ENCODE data around the gene NAA15.
"Not testable (repeated sequence)": the region's sequence is repeated elsewhere in the genome, so short reads cannot be mapped to it uniquely, and the experiment has no call there.

The NAA15 gene

GRCh38 chr4:139297001-139297410 is 4.3 kb upstream of the NAA15 start:
- DNase-seq (ENCODE audit: low read depth in 2 of 2), result no peak

- no peak for DNase-seq (ENCODE audit: low read depth in 2 of 2)
Measured at GRCh38 chr4:139299536-139299935, 1.8 kb upstream of the NAA15 start.

- no peak for DNase-seq (ENCODE audit: low read depth in 2 of 2)
Measured at GRCh38 chr4:139300431-139301112, 733 bp upstream of the NAA15 start.

GRCh38 chr4:139301821-139302611 is 711 bp downstream of the NAA15 start, which contains the start of gene NDUFC1:
Gene NDUFC1 (minus strand): TSS chr4:139302477. CDS start chr4:139295798, 6,679 bp downstream.
- peak; percentile 36 to 45 for DNase-seq (ENCODE audit: low read depth in 2 of 2)

- DNase-seq (ENCODE audit: low read depth in 2 of 2), result no peak
Measured at GRCh38 chr4:139304920-139305319, 3.6 kb downstream of the NAA15 start.

- no peak for DNase-seq (ENCODE audit: low read depth in 2 of 2)
Measured at GRCh38 chr4:139311909-139312308, 10.6 kb downstream of the NAA15 start.

- DNase-seq (ENCODE audit: low read depth in 2 of 2), result no peak
Measured at GRCh38 chr4:139312552-139313332, 11.4 kb downstream of the NAA15 start.

GRCh38 chr4:139313414-139313813 is 12.1 kb downstream of the NAA15 start:
- DNase-seq (ENCODE audit: low read depth in 2 of 2), result not testable (repeated sequence)

GRCh38 chr4:139314047-139314800 is 12.9 kb downstream of the NAA15 start:
- DNase-seq (ENCODE audit: low read depth in 2 of 2), result no peak

GRCh38 chr4:139315221-139315675 is 13.9 kb downstream of the NAA15 start:
- DNase-seq (ENCODE audit: low read depth in 2 of 2), result no peak

- no peak for DNase-seq (ENCODE audit: low read depth in 2 of 2)
Measured at GRCh38 chr4:139316733-139317132, 15.4 kb downstream of the NAA15 start.

GRCh38 chr4:139317635-139318034 is 16.3 kb downstream of the NAA15 start:
- DNase-seq (ENCODE audit: low read depth in 2 of 2), result no peak

GRCh38 chr4:139319571-139319970 is 18.3 kb downstream of the NAA15 start:
- no peak for DNase-seq (ENCODE audit: low read depth in 2 of 2)

GRCh38 chr4:139322070-139322469 is 20.8 kb downstream of the NAA15 start:
- not testable (repeated sequence) for DNase-seq (ENCODE audit: low read depth in 2 of 2)

- not testable (repeated sequence) for DNase-seq (ENCODE audit: low read depth in 2 of 2)
Measured at GRCh38 chr4:139322541-139322940, 21.2 kb downstream of the NAA15 start.

- no peak for DNase-seq (ENCODE audit: low read depth in 2 of 2)
Measured at GRCh38 chr4:139324620-139325019, 23.3 kb downstream of the NAA15 start.

GRCh38 chr4:139329665-139330200 is 28.4 kb downstream of the NAA15 start:
- DNase-seq (ENCODE audit: low read depth in 2 of 2), result no peak

GRCh38 chr4:139330283-139330682 is 29.0 kb downstream of the NAA15 start:
- no peak for DNase-seq (ENCODE audit: low read depth in 2 of 2)

- DNase-seq (ENCODE audit: low read depth in 2 of 2), result no peak
Measured at GRCh38 chr4:139331185-139331584, 29.9 kb downstream of the NAA15 start.

- DNase-seq (ENCODE audit: low read depth in 2 of 2), result no peak
Measured at GRCh38 chr4:139333046-139333445, 31.7 kb downstream of the NAA15 start.

GRCh38 chr4:139337612-139338011 is 36.3 kb downstream of the NAA15 start:
- DNase-seq (ENCODE audit: low read depth in 2 of 2), result no peak
